HuH-7.5 (cell line): ENCODE data around the gene METTL14.
"Not testable (repeated sequence)": the region's sequence is repeated elsewhere in the genome, so short reads cannot be mapped to it uniquely, and the experiment has no call there.

Experiments used
- DNase-seq: peaks from one replicate; pipeline ENCODE4 v3.0.0; 2011; ENCODE audit warnings: low spot score

Gene METTL14

DNA sequence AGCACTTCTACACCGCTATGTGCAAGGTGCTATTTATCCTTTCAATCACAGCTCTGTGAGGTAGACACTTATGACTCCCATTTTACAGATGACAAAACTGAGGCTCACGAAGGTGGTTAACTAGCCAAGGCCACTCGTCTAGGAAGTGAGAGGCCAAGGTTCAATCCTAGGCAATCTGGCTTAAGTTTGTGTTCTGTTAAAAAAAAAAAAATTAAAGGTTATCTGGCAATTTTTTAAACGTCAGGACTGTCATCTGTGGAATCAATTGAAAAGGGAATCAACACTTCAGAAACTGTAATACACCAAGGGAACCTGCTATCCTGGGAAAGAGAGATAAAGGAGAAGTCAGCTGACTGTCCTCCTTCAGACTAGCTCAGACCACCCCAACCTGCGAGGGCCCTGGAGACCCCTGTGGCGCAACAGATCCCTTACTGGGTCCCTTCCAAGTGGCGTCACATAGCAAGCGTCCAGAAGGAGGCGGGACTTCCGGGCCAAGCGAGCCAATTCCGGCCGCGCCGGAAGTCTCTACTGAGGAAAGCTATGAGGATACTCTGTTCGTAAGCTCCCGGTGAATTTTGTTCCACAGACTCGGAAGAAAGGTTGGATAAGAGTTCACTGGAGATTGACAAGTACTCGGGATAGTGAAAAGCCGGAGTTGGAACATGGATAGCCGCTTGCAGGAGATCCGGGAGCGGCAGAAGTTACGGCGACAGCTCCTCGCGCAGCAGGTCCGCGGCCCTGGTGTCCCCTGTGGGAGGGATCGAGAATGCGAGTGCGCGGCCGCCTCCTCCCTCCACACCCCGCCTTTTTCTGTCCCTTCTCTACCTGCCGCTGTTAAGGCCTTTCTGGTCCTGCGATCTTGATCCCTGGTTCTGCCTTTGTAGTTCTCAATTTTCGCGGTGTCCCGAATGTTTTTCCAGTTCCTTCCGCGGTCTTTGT, at the start of gene METTL14:
Gene METTL14, plus strand, starts transcription at position 520 of the 939 bp plus-strand sequence. Its CDS starts 143 bp downstream, at position 663.
- DNase-seq = peak; percentile 32

DNA sequence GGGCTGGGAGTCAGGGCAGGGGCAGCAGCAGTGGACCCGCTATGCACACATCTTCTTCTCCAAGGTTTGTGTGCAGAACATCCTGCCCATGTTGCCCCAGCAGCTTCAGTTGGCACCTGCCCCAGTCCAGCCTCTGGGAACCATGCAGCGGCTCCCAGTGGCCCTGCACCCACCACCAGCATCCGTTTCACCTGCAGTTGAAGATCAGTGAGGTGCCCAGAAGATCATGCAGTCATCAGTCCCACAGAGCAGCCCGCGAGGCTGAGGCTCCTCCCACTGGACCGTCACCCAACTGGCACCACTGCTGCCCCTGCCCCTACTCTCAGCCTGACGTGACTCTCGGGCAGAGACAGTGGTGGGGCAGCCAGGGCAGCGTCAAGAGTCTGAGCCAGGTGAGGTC, 49.1 kb upstream of the METTL14 start:
- DNase-seq = not testable (repeated sequence)

DNA sequence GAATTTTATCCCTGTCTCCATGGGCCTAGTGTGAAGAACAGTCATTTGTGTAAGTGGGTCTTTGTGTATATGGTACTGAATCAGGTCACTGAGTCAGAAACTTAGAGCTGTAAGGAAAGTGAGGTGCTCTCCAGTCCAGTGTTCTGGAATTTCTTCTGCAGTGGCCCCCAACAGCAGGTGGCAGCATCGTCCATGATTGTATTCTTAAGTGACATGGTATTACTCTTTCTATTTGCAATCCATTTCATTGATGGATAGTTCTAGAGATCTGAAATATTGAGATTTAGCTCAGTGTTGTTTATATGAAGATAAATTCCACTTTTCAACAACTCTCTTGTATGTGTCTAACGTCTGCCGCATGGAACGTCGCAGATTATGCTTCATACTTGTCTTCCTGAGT, 20.5 kb upstream of the METTL14 start:
- DNase-seq = not testable (repeated sequence)

DNA sequence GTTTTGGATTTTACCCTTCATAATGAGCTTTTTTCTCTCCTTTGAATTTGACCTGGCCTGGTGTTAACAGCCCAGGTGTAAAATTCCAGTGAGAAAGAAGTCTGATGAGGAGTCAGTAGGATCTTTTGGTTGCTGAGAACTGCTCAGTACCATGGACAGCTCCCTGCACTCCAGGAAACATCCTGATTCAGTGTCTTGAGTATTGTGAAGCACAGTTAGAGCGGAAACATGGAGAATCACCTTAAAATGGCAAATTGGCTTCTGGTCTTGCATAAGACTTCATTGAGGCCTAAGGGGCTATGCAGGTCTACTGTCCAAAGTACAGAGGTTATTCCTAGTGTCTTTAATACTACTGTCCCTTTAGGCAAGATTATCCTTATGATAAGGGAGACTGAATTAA, 16.0 kb upstream of the METTL14 start:
- not testable (repeated sequence) for DNase-seq

DNA sequence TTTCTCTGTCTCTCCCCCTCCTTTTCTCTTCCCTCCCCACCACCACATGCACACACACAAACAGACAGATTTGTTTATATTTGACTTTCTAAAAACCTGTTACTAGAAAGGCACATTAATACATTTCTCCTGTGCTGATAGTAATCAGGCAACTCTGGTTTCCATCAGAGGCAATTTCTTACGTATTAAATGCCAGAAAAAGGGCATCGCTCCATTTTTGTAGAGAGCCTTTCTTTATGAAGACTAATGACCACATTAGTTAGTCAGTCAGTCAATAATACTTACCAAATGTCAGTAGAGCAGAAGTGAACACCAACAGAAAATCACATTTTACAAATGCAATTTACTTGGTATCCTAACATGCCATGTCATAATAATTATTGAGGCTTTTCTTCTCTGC, 14.2 kb upstream of the METTL14 start:
- DNase-seq = not testable (repeated sequence)

GRCh38 chr4:118676128-118676527, 9.1 kb upstream of the METTL14 start:
- DNase-seq = no peak

- no peak for DNase-seq
These were observed 4.4 kb upstream of the METTL14 start for GRCh38 chr4:118680808-118681207.

DNA sequence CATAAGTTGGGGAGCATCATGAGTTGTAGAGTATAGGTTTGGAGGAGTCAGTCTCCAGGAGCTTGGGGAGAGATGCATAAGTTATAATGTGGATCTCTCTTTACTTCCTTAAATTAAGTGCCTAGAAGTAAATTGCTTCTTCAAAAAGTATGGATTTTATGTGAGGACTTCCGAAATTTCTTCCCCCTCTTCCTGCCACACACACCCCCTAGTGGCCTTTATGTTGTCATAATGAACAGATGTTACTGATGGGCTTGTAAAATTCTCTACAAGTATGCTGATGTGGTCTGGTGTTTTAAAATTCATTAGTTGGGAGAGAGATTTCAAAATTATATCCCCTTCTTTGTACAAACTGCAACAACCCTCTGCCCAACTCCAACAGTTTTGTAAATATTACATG, 2.3 kb upstream of the METTL14 start:
- DNase-seq = no peak

DNA sequence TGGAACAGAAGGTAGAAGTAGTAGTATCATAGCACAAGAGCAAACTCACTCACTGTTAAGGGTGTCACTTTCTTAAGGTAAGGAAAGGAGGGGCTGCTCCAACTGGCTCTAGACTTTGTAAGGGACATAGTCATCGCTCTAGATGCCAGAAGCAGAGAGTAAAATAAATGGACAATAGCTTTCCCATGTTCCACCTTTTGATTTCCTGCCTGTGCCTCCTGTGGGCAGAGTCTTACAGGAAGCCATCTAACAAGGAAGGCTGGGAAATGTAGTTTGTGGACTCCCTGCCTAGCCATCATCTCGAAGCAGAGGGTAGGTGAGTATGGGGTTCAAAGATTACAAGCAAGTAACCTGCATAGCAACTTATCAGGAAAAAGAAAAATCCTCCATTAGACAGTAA, 1.7 kb upstream of the METTL14 start:
- no peak for DNase-seq

DNA sequence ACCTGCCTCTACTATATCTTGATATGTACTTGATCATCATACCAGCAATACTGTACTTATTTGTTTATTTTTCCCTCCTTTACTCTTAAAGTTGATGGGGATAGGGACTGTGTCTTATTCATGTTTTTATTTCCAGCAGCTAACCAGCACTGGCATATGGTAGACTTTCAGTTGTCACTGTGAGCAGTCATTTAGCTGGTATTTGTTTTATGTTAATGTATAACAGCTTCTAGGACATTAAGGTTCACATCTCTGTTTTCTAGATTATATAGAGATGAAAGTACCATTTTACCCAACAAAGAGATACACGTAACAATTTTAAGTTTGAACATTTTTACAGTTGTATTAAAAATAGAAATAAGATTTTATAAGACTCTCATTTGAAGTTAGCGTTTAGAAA, 17.9 kb downstream of the METTL14 start:
- DNase-seq = no peak

DNA sequence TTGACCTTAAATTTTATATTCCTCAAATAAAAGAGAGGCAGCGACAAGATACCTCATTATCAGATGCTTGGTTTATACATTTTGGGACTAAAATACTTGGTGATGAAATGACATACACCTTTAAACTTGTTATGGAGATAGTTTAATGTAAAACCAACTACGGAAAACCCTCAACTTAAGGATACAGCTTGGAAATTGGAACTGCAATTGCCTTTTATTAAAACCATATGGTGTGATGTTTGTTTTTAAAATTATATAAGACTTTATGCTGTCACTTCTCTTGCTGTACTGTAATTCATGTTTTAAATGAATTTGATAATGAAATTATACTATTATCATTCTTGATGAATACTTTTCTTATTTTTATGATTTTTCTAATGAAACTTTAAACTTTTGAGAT, 25.9 kb downstream of the METTL14 start:
- DNase-seq = no peak

- no peak for DNase-seq
These were observed 27.7 kb downstream of the METTL14 start for GRCh38 chr4:118712872-118713271.

- no peak for DNase-seq
These were observed 29.5 kb downstream of the METTL14 start for GRCh38 chr4:118714682-118715081.

DNA sequence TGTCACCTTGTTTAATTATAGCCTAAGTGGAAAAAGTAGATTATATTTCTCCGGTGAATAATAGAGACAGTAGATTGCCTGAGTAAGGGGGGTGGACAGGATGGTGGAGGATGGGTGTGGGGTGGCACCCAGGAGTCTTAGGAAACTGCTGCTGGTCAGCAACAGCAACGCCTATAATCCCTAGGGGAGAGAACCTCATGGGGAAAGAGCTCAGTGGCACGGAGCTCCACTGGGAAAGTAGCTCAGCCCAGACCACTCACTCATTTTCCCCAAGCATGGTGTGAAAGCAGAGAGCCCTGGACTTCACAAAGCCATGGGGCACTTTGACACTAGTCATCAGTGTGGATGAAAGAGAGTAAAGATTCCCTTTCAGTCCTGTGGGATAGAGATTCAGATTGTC, 31.1 kb downstream of the METTL14 start:
- DNase-seq = no peak

DNA sequence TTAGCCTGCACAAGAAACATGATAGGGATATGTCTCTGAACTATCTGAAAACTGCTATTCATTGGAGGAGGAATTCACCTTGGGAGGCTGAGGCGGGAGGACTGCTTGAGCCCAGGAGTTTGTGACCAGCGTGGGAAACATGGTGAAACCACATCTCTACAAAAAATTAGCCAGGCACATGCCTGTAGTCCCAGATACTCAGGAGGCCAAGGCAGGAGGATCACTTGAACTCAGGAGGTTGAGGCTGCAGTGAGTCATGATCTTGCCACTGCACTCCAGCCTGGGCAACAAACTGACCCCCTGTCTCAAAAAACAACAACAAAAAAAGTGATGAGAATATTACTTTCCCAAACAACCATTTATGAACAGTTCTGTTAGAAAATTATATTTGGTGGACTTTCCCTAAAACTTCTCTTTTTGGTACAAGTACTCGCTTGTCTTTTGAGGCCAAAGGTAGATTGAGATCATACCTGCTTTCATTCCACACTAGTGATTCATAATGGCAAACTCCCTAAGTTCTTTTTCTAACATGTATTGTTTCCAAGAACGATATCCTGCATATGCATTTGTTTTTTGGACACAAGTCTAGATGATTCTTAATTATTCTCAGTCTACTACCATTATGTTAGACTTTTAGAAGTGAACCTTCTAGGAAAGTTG, 33.4 kb downstream of the METTL14 start:
- no peak for DNase-seq

DNA sequence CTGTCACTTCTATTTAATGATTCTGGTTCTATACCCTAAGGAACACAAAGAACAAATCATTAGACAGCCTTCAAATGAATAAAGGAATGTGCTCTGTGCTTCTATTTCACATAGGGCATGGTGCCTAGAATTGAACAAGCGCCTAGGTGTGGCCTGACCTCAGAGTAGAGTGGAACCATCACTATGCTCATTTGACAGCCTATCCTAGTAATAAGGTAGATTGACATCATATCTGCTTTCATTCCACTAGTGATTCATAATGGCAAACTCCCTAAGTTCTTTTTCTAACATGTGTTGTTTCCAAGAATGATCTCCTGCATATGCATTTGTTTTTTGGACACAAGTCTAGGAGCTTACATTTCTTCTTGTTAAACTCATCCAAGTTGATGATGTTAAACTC, 36.6 kb downstream of the METTL14 start:
- DNase-seq = no peak

- DNase-seq = no peak
These were observed 38.2 kb downstream of the METTL14 start for GRCh38 chr4:118723369-118723768.

DNA sequence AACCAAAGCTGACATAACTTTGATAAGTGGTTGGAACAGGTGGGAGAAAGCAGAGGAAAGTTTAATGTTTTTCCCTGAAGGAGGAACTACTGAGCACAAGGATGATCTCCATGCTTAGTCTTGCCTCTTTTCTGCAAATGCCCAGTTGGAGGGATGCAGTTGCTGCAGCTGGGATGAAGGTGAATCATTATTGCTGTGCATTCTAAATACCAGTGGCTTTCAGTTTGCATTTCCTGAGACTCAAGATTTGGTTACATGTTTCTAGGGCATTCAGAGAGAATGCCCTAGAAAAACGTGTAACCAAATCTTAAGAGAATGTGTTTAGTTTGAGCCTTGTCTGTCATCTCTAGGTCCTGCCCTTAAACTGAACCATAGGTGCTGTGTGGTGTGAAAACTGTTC, 42.2 kb downstream of the METTL14 start:
- no peak for DNase-seq

- DNase-seq = no peak
These were observed 44.4 kb downstream of the METTL14 start for GRCh38 chr4:118729287-118730286.

GRCh38 chr4:118730683-118731082, 45.5 kb downstream of the METTL14 start:
- DNase-seq = no peak

DNA sequence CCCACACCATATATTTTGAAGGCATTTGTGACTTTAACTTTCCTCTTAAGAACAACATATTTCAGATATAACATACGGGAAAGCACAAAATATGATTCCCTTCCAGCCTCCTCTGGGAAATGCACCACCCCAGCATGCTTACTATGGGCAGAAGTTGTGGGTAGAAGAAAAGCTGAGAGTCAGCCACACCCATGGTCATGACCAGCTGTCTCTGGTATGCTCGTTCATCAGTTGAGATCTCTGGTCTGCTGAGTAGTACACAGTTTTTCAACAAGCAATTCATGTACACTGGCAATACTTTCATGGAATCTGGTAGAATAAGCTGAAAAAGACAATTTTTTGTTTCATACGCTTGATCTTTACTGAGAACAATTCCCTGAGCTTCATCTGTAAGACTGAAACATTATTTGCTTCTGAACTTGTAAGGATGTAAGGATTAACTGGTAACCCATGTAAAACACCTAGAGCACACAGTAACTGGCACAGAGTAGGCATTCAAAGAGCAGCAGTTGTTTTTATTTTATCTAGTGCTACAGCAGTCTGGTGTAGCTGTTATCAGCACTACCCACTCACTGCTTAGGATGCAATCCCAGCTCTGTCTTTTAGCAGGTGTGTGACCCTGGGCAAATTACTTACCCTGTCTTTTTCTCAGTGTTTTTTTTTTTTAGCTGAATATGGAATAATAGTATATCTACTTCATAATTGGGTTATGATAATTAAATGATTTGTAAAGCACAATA, 47.6 kb downstream of the METTL14 start:
- DNase-seq = no peak
